Body of pancreas (tissue), 4 donors: ENCODE data around the gene C7orf57. TPM values are rescaled to one million over a fixed set of nuclear protein-coding genes. Genes with fewer than 3 reads are reported as not detected.

Source experiments
- ATAC-seq: fragments of 150-250 bp; one replicate; pipeline ENCODE4 v1.9.1; 2016
- DNase-seq, 4 donors: peaks; one replicate each; pipeline ENCODE4 v3.0.0-alpha.2; 2019
- H3K27ac ChIP-seq, 4 donors: fragments of 200-600 bp; sonication (generic); 1 replicate in 3 of 4; 2 replicates in 1 of 4; pipeline versions ENCODE4 v1.5.1 to v1.6.1; 2016 to 2019; ENCODE audit warnings: mild to moderate bottlenecking in 1 of 4, mixed read lengths in 1 of 4, moderate library complexity in 1 of 4
- H3K27me3 ChIP-seq, 2 donors: fragments of 200-600 bp; sonication (generic); one replicate each; pipeline ENCODE4 v1.6.0; 2016; ENCODE audit warnings: mild to moderate bottlenecking in 1 of 2
- H3K36me3 ChIP-seq, 2 donors: fragments of 200-600 bp; sonication (generic); replicated peaks in 1 of 2; 2 replicates each; pipeline ENCODE4 v1.5.1; 2016; ENCODE audit warnings: low read depth in 2 of 2; ENCODE audit not compliant: insufficient read depth in 1 of 2
- H3K4me1 ChIP-seq: fragments of 200-600 bp; sonication (generic); one replicate; pipeline ENCODE4 v1.6.0; 2016
- H3K4me3 ChIP-seq, 2 donors: fragments of 200-600 bp; sonication (generic); 1 replicate in 1 of 2; 2 replicates in 1 of 2; pipeline ENCODE4 v1.5.1; 2016 to 2019
- H3K9me3 ChIP-seq, 3 donors: fragments of 200-600 bp; sonication (generic); 1 replicate in 2 of 3; 2 replicates in 1 of 3; pipeline ENCODE4 v1.5.1; 2016
- CTCF ChIP-seq, 7 experiments: fragments of 450-650 bp in 4 of 7; fragments of 200-600 bp in 3 of 7; sonication (generic) in 3 of 7; IDR thresholded peaks; one replicate each; pipeline ENCODE4 v1.5.1; 2016 to 2019; ENCODE audit warnings: antibody characterized with exemption in 7 of 7
- POLR2A ChIP-seq, 3 donors: fragments of 450-650 bp; IDR thresholded peaks; one replicate each; pipeline ENCODE4 v1.6.1; 2016; ENCODE audit warnings: antibody characterized with exemption in 3 of 3, mild to moderate bottlenecking in 2 of 3
- WGBS, 2 donors: methylation state at CpG; one replicate each; pipeline ENCODE4 v1.1.5; 2017; 5-methylcytosine and 5-hydroxymethylcytosine counted together
- intact Hi-C: fragments of 100-400 bp; cut with DNase I; formaldehyde crosslinking; loops from one replicate; pipeline ENCODE4 v1.15.1; 2023
- total RNA-seq, 2 donors: library from RNA; depleted of rRNA; stranded (reverse); fragments of >200 nt; gene quantifications; one replicate each; pipeline ENCODE4 v1.1.0, GENCODE V29; 2016

C7orf57 gene
- total RNA-seq, 2 donors from 2014 or later: 0.26 TPM; not detected in 1

GRCh38 chr7:48028938-48029337 is 6.4 kb upstream of the C7orf57 start, which contains the start of gene SUN3:
Gene SUN3, minus strand, starts transcription at chr7:48029107. Its CDS starts 169 bp downstream, at chr7:48028938.
- ATAC-seq: no peak
- WGBS, 2 donors: 76 to 78% methylated on average over 6 of the region's 6 CpGs
- H3K9me3 ChIP-seq: no peaks in the 10 kb centered on the region

DNA sequence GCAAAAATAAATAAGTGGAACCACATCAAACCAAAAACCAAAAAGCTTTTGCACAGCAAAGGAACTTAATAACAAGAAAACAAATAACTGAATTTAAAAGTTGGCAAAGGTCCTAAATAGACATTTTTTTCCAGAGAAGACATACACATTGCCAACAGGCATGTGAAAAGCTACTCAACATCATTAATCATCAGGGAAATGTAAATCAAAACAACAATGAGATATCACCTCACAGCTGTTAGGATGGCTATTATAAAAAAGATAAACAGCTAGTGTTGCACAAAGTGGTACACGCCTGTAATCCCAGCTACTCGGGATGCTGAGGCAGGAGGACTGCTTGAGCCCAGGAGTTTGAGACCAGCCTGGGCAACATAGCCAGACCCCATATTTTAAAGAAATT is 4.2 kb upstream of the C7orf57 start:
- no peaks in the 10 kb centered on the region for H3K36me3 ChIP-seq
- peaks cover 7% of the 10 kb centered on the region for H3K4me1 ChIP-seq
- H3K27ac ChIP-seq: no peak overlapping the region
- no peak overlapping the region for H3K4me3 ChIP-seq
- no peak for ATAC-seq
- H3K9me3 ChIP-seq: no peaks in the 10 kb centered on the region
- H3K27me3 ChIP-seq: peaks cover 0 to 4% of the 10 kb centered on the region in 2 donors
- no peak for DNase-seq
- intact Hi-C loops: no loop called here
- WGBS, 2 donors: 61 to 77% methylated on average over 2 of the region's 2 CpGs
- no peak for TF ChIP-seq POLR2A (IDR thresholded peaks at IDR 0.05)
- TF ChIP-seq CTCF (IDR thresholded peaks at IDR 0.05): no peak

More at GRCh38 chr7:48028938-48029337, 6.4 kb upstream of the C7orf57 start, which contains the start of gene SUN3:
- TF ChIP-seq CTCF (IDR thresholded peaks at IDR 0.05): no peak
- TF ChIP-seq POLR2A (IDR thresholded peaks at IDR 0.05): no peak
- no peaks in the 10 kb centered on the region for H3K4me1 ChIP-seq
- no peak within 1 kb of the TSS for H3K27ac ChIP-seq
- no peaks in the 10 kb centered on the region for H3K27me3 ChIP-seq
- intact Hi-C loops: no loop called here
- H3K36me3 ChIP-seq: no peaks in the 10 kb centered on the region
- no peak within 1 kb of the TSS for H3K4me3 ChIP-seq
- DNase-seq: no peak

- intact Hi-C loops: no loop called here
- peaks cover 0 to 9% of the 10 kb centered on the region in 2 donors for H3K27me3 ChIP-seq
Observed at GRCh38 chr7:48033922-48034321, 1.4 kb upstream of the C7orf57 start.

DNA sequence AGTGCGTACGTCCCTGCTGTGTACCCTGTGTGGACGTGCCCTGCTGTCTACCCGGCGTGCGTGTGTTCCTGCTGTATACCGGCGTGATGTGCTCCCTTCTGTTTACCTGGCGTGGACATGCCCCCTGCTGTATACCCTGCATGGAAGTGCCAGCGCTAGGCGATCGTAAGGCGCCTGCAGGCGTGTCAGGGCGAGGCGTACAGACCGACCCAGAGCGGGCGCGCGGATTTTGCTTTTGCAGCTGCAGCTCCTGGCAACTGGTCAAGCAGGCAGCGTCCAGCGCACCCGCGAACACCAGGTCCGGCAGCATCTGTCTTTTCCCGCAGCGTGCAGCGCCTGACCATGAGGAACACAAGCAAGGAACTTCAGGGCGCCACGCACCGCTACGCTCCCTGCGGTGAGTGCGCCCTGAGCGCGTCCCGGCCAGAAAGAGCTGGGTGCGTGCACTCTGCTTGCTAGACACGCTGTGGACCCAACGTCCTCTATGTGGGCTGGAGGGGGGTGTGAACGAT is 680 bp downstream of the C7orf57 start:
- Histone ChIP-seq H3K27ac (no peak overlapping the region), H3K4me1 (peaks cover 10% of the 10 kb centered on the region), H3K27me3 (peaks cover 0 to 9% of the 10 kb centered on the region in 2 donors), H3K4me3 (peak overlapping the region; percentile 39 to 43), H3K9me3 (no peaks in the 10 kb centered on the region), H3K36me3 (no peaks in the 10 kb centered on the region)
- peak; percentile 26 to 57 (median 38) for DNase-seq
- TF ChIP-seq POLR2A (IDR thresholded peaks at IDR 0.05) (no peak), CTCF (IDR thresholded peaks at IDR 0.05) (no peak)
- intact Hi-C loops: no loop called here
- 2 to 4% methylated on average over 6 to 42 of the region's 42 CpGs for WGBS, 2 donors
- peak; percentile 25 for ATAC-seq

More at GRCh38 chr7:48033922-48034321, 1.4 kb upstream of the C7orf57 start:
- WGBS, 2 donors: 51 to 58% methylated on average over 5 of the region's 5 CpGs
- Histone ChIP-seq H3K27ac (no peak overlapping the region), H3K4me3 (no peak overlapping the region), H3K9me3 (no peaks in the 10 kb centered on the region), H3K4me1 (peaks cover 10% of the 10 kb centered on the region), H3K36me3 (no peaks in the 10 kb centered on the region)
- DNase-seq (no peak), ATAC-seq (no peak)
- no peak for TF ChIP-seq CTCF (IDR thresholded peaks at IDR 0.05)
- TF ChIP-seq POLR2A (IDR thresholded peaks at IDR 0.05): no peak
